Measurements from ENCODE around the gene TMEM267.
"Not testable (repeated sequence)": the region's sequence is repeated elsewhere in the genome, so short reads cannot be mapped to it uniquely, and the experiment has no call there.

TMEM267 gene

GRCh38 chr5:43483298-43484105 is at the start of gene TMEM267:
Gene TMEM267 (minus strand): TSS chr5:43483865. CDS start chr5:43453969, 29,896 bp downstream.
- DNase-seq = peak; percentile 93

- no peak for DNase-seq
Measured at GRCh38 chr5:43530648-43531047, 47.0 kb upstream of the TMEM267 start.

GRCh38 chr5:43523662-43524072 is 40.0 kb upstream of the TMEM267 start:
- DNase-seq = peak; percentile 4

- DNase-seq = no peak
Measured at GRCh38 chr5:43520615-43521014, 37.0 kb upstream of the TMEM267 start.

GRCh38 chr5:43515678-43516048 is 32.0 kb upstream of the TMEM267 start:
- no peak for DNase-seq

- peak; percentile 95 for DNase-seq
Measured at GRCh38 chr5:43514816-43515677, 31.4 kb upstream of the TMEM267 start, which contains the start of gene C5orf34. Gene C5orf34 (minus strand): TSS chr5:43515148. CDS start chr5:43509339, 5,809 bp downstream.

GRCh38 chr5:43514471-43514815 is 30.8 kb upstream of the TMEM267 start:
- DNase-seq = peak; percentile 69

GRCh38 chr5:43514025-43514424 is 30.4 kb upstream of the TMEM267 start:
- no peak for DNase-seq

- not testable (repeated sequence) for DNase-seq
Measured at GRCh38 chr5:43511062-43511461, 27.4 kb upstream of the TMEM267 start.

GRCh38 chr5:43498581-43498980 is 14.9 kb upstream of the TMEM267 start:
- no peak for DNase-seq

GRCh38 chr5:43497311-43498104 is 13.8 kb upstream of the TMEM267 start:
- DNase-seq = no peak

GRCh38 chr5:43491326-43491725 is 7.7 kb upstream of the TMEM267 start:
- DNase-seq = no peak

- DNase-seq = no peak
Measured at GRCh38 chr5:43486353-43486752, 2.7 kb upstream of the TMEM267 start.

GRCh38 chr5:43485406-43485805 is 1.7 kb upstream of the TMEM267 start:
- no peak for DNase-seq

GRCh38 chr5:43484106-43484849 is 613 bp upstream of the TMEM267 start:
- DNase-seq = peak; percentile 83

GRCh38 chr5:43482490-43483297 is 971 bp downstream of the TMEM267 start:
- peak; percentile 74 for DNase-seq

GRCh38 chr5:43469671-43470391 is 13.8 kb downstream of the TMEM267 start:
- no peak for DNase-seq

GRCh38 chr5:43467100-43467499 is 16.6 kb downstream of the TMEM267 start:
- no peak for DNase-seq

GRCh38 chr5:43465455-43465854 is 18.2 kb downstream of the TMEM267 start:
- not testable (repeated sequence) for DNase-seq

GRCh38 chr5:43461066-43461465 is 22.6 kb downstream of the TMEM267 start:
- no peak for DNase-seq

- no peak for DNase-seq
Measured at GRCh38 chr5:43456556-43456955, 27.1 kb downstream of the TMEM267 start.
